Measurements from ENCODE around the gene ERC2. TPM values are rescaled to one million over a fixed set of nuclear protein-coding genes. Genes with fewer than 3 reads are reported as not detected.

ERC2 gene
- total RNA-seq, 1 donor from 2014 or later: 0.99 TPM

GRCh38 chr3:56428667-56429066, 39.6 kb downstream of the ERC2 start:
- H3K36me3 ChIP-seq: no peaks in the 10 kb centered on the region
- peaks cover 5% of the 10 kb centered on the region for H3K9me3 ChIP-seq (replicated peaks)
- intact Hi-C loops (cut with micrococcal nuclease): no loop called here
- no peak for TF ChIP-seq CTCF (IDR thresholded peaks at IDR 0.05; ENCODE audit: borderline replicate concordance)
- H3K4me1 ChIP-seq: no peaks in the 10 kb centered on the region
- H3K4me3 ChIP-seq: no peak overlapping the region
- no peak for DNase-seq
- H3K27ac ChIP-seq (replicated peaks): no peak overlapping the region
- no peaks in the 10 kb centered on the region for H3K27me3 ChIP-seq (ENCODE audit: low read depth)

GRCh38 chr3:56424885-56425284, 43.4 kb downstream of the ERC2 start:
- no peak for TF ChIP-seq CTCF (IDR thresholded peaks at IDR 0.05; ENCODE audit: borderline replicate concordance)

GRCh38 chr3:56424336-56424735, 43.9 kb downstream of the ERC2 start:
- intact Hi-C loops (cut with micrococcal nuclease): no loop called here
- Histone ChIP-seq H3K4me3 (no peak overlapping the region), H3K4me1 (no peaks in the 10 kb centered on the region), H3K9me3 (replicated peaks) (no peaks in the 10 kb centered on the region), H3K27ac (replicated peaks) (no peak overlapping the region), H3K36me3 (no peaks in the 10 kb centered on the region), H3K27me3 (ENCODE audit: low read depth) (no peaks in the 10 kb centered on the region)
- TF ChIP-seq CTCF (IDR thresholded peaks at IDR 0.05; ENCODE audit: borderline replicate concordance): no peak
- DNase-seq: no peak

More at GRCh38 chr3:56424885-56425284, 43.4 kb downstream of the ERC2 start:
- H3K27ac ChIP-seq (replicated peaks): no peak overlapping the region
- no peak overlapping the region for H3K4me3 ChIP-seq
- no peaks in the 10 kb centered on the region for H3K4me1 ChIP-seq
- no peaks in the 10 kb centered on the region for H3K9me3 ChIP-seq (replicated peaks)
- no peaks in the 10 kb centered on the region for H3K27me3 ChIP-seq (ENCODE audit: low read depth)
- DNase-seq: no peak
- intact Hi-C loops (cut with micrococcal nuclease): no loop called here
- H3K36me3 ChIP-seq: no peaks in the 10 kb centered on the region

GRCh38 chr3:56423661-56424099, 44.6 kb downstream of the ERC2 start:
- no peak for DNase-seq
- Histone ChIP-seq H3K27ac (replicated peaks) (no peak overlapping the region), H3K4me1 (no peaks in the 10 kb centered on the region), H3K4me3 (no peak overlapping the region), H3K27me3 (ENCODE audit: low read depth) (no peaks in the 10 kb centered on the region), H3K9me3 (replicated peaks) (no peaks in the 10 kb centered on the region), H3K36me3 (no peaks in the 10 kb centered on the region)
- intact Hi-C loops (cut with micrococcal nuclease): no loop called here
- TF ChIP-seq CTCF (IDR thresholded peaks at IDR 0.05; ENCODE audit: borderline replicate concordance): no peak

GRCh38 chr3:56422316-56422715, 46.0 kb downstream of the ERC2 start:
- H3K9me3 ChIP-seq (replicated peaks): no peaks in the 10 kb centered on the region
- H3K4me1 ChIP-seq: no peaks in the 10 kb centered on the region
- H3K27ac ChIP-seq (replicated peaks): no peak overlapping the region
- H3K27me3 ChIP-seq (ENCODE audit: low read depth): no peaks in the 10 kb centered on the region
- intact Hi-C loops (cut with micrococcal nuclease): no loop called here
- DNase-seq: no peak
- H3K36me3 ChIP-seq: no peaks in the 10 kb centered on the region
- TF ChIP-seq CTCF (IDR thresholded peaks at IDR 0.05; ENCODE audit: borderline replicate concordance): no peak
- H3K4me3 ChIP-seq: no peak overlapping the region

GRCh38 chr3:56421205-56421604, 47.1 kb downstream of the ERC2 start:
- Histone ChIP-seq H3K9me3 (replicated peaks) (no peaks in the 10 kb centered on the region), H3K27me3 (ENCODE audit: low read depth) (no peaks in the 10 kb centered on the region), H3K4me1 (no peaks in the 10 kb centered on the region), H3K36me3 (no peaks in the 10 kb centered on the region), H3K4me3 (no peak overlapping the region), H3K27ac (replicated peaks) (no peak overlapping the region)
- no peak for DNase-seq
- TF ChIP-seq CTCF (IDR thresholded peaks at IDR 0.05; ENCODE audit: borderline replicate concordance): no peak
- intact Hi-C loops (cut with micrococcal nuclease): no loop called here
